ENCODE results near the gene SNUPN.

Gene SNUPN

DNA sequence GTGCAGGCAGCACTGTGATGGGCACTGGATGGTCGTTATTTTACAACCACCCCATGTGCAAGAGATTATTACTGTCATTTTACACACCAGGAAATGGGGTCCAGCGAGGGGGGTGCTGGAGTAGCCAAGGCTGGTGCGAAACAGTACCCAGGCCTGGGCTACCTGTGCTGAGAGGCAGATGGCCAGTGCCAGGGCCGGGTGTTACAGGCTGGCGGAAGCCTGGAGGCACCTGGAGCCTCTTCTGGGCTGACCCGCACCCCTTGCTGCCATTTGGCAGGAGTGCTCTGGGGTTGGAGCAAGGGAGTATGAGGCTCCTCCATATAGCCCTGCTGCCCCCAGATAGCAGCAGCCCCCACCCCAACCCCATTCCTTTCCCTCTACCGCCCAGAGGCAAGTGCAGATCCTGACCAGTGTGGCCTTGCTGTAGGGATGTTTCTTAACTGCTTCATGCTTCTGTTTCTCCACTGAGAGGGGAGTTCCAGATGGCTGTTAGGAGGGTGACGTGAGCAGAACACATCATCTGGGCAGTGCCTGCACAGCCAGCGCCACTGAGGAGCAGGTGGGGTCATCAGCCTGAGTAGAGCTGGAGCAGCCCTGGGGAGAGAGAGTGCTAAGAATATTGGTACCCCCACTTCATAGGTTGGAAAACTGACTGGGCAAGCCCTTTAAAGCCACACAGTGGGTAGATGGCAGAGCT, 37.4 kb upstream of the SNUPN start:
- no peak overlapping the region for H3K4me2 ChIP-seq (ENCODE audit: low read length)
- no peaks in the 10 kb centered on the region for H4K20me1 ChIP-seq (ENCODE audit: insufficient read depth, low read length)
- no peaks in the 10 kb centered on the region for H3K9me2 ChIP-seq (ENCODE audit: low read depth, low read length)
- no peak overlapping the region for H2AFZ ChIP-seq (ENCODE audit: low read length)
- no peaks in the 10 kb centered on the region for H3K4me1 ChIP-seq (ENCODE audit: insufficient read depth, low read length, severe bottlenecking)
- H3K36me3 ChIP-seq (ENCODE audit: insufficient read depth, low read length): no peaks in the 10 kb centered on the region
- no peak overlapping the region for H3K9ac ChIP-seq (ENCODE audit: low read length)
- H3K9me3 ChIP-seq (ENCODE audit: low read length): no peaks in the 10 kb centered on the region
- no peak overlapping the region for H3K4me3 ChIP-seq (ENCODE audit: low read depth, low read length, poor library complexity, severe bottlenecking)
- H3K79me2 ChIP-seq (ENCODE audit: insufficient read depth, low read length): no peaks in the 10 kb centered on the region
- no peak for TF ChIP-seq EZH2 (IDR thresholded peaks at IDR 0.05; ENCODE audit: borderline replicate concordance, low read length)
- TF ChIP-seq, protein P1, sequence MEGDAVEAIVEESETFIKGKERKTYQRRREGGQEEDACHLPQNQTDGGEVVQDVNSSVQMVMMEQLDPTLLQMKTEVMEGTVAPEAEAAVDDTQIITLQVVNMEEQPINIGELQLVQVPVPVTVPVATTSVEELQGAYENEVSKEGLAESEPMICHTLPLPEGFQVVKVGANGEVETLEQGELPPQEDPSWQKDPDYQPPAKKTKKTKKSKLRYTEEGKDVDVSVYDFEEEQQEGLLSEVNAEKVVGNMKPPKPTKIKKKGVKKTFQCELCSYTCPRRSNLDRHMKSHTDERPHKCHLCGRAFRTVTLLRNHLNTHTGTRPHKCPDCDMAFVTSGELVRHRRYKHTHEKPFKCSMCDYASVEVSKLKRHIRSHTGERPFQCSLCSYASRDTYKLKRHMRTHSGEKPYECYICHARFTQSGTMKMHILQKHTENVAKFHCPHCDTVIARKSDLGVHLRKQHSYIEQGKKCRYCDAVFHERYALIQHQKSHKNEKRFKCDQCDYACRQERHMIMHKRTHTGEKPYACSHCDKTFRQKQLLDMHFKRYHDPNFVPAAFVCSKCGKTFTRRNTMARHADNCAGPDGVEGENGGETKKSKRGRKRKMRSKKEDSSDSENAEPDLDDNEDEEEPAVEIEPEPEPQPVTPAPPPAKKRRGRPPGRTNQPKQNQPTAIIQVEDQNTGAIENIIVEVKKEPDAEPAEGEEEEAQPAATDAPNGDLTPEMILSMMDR (IDR thresholded peaks at IDR 0.05; ENCODE audit: low read length): no peak
- no peak overlapping the region for H3K27ac ChIP-seq (ENCODE audit: low read depth, low read length, poor library complexity, severe bottlenecking)
- peaks cover 15% of the 10 kb centered on the region; the same call in 1 of the 2 replicates for H3K27me3 ChIP-seq (ENCODE audit: insufficient read depth, low read length)
- H3F3A ChIP-seq (ENCODE audit: insufficient read depth, low read length): no peaks in the 10 kb centered on the region

DNA sequence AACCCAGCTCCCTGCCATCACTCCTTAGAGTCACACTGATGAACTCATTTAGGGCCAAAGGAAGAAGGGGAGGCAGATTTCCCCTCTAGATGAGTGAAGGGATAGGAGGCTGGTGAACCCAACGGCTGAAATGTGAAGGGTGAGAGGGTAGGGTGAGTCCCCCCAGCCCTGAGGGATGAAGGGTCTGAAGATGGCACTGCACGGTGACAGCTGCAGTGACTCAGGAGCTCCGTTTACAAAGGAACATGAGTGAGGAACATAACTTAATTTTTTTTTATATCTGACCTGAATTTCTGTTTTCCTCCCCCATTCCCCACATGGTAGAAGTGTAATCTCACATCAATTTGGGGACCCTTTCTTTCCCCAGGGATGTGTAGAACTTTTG, 36.2 kb upstream of the SNUPN start:
- Histone ChIP-seq H3K4me2 (ENCODE audit: low read length) (no peak overlapping the region), H3K79me2 (ENCODE audit: insufficient read depth, low read length) (no peaks in the 10 kb centered on the region), H3K9ac (ENCODE audit: low read length) (no peak overlapping the region), H3K9me3 (ENCODE audit: low read length) (no peaks in the 10 kb centered on the region), H3K27ac (ENCODE audit: low read depth, low read length, poor library complexity, severe bottlenecking) (no peak overlapping the region), H3K4me1 (ENCODE audit: insufficient read depth, low read length, severe bottlenecking) (no peaks in the 10 kb centered on the region), H3K4me3 (ENCODE audit: low read depth, low read length, poor library complexity, severe bottlenecking) (no peak overlapping the region), H3F3A (ENCODE audit: insufficient read depth, low read length) (no peaks in the 10 kb centered on the region), H3K36me3 (ENCODE audit: insufficient read depth, low read length) (no peaks in the 10 kb centered on the region), H4K20me1 (ENCODE audit: insufficient read depth, low read length) (no peaks in the 10 kb centered on the region), H3K27me3 (ENCODE audit: insufficient read depth, low read length) (peaks cover 16% of the 10 kb centered on the region; the same call in 1 of the 2 replicates), H3K9me2 (ENCODE audit: low read depth, low read length) (no peaks in the 10 kb centered on the region), H2AFZ (ENCODE audit: low read length) (no peak overlapping the region)
- no peak for TF ChIP-seq EZH2 (IDR thresholded peaks at IDR 0.05; ENCODE audit: borderline replicate concordance, low read length)
- TF ChIP-seq, protein P1 (IDR thresholded peaks at IDR 0.05; ENCODE audit: low read length): no peak

DNA sequence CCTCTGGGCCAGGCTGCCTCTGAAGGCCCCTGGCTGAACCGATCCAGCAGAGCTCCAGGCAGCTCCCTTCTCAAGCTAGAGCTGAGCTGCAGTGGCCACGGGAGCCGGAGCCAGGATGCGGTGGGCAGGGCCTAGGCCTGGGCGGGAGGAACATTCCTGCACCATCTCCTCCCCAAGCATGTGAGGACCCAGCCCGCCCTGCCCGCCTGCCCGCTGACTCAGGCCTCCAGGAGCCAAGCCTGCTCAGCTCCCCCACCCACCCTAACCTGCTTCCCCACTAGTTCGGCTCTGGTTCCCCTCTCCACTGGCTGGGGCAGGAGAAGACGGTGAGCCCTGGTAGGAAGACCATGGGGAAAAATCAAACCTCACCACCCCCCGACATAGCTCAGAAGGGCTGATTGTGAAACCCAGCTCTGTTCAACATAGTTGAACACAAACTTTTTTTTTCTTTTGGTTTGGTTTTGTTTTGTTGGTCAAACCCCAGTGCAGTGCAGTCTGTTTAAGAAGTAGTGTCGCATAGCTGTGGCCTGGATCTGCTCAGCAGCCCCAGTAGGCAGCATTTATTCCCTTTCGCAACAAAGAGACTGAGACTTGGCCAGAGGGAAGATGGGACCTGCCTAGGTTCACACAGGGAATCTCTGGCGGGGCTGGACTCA, 35.7 kb upstream of the SNUPN start:
- Histone ChIP-seq H3K36me3 (ENCODE audit: insufficient read depth, low read length) (no peaks in the 10 kb centered on the region), H3K4me1 (ENCODE audit: insufficient read depth, low read length, severe bottlenecking) (no peaks in the 10 kb centered on the region), H4K20me1 (ENCODE audit: insufficient read depth, low read length) (no peaks in the 10 kb centered on the region), H3K9ac (ENCODE audit: low read length) (no peak overlapping the region), H3F3A (ENCODE audit: insufficient read depth, low read length) (no peaks in the 10 kb centered on the region), H3K4me3 (ENCODE audit: low read depth, low read length, poor library complexity, severe bottlenecking) (no peak overlapping the region), H3K4me2 (ENCODE audit: low read length) (no peak overlapping the region), H3K9me3 (ENCODE audit: low read length) (no peaks in the 10 kb centered on the region), H3K79me2 (ENCODE audit: insufficient read depth, low read length) (no peaks in the 10 kb centered on the region), H3K27ac (ENCODE audit: low read depth, low read length, poor library complexity, severe bottlenecking) (no peak overlapping the region), H3K27me3 (ENCODE audit: insufficient read depth, low read length) (peaks cover 16% of the 10 kb centered on the region; the same call in 1 of the 2 replicates), H3K9me2 (ENCODE audit: low read depth, low read length) (no peaks in the 10 kb centered on the region), H2AFZ (ENCODE audit: low read length) (no peak overlapping the region)
- no peak for TF ChIP-seq EZH2 (IDR thresholded peaks at IDR 0.05; ENCODE audit: borderline replicate concordance, low read length)
